ENCODE data around the gene KRT25.

The KRT25 gene, protein sequence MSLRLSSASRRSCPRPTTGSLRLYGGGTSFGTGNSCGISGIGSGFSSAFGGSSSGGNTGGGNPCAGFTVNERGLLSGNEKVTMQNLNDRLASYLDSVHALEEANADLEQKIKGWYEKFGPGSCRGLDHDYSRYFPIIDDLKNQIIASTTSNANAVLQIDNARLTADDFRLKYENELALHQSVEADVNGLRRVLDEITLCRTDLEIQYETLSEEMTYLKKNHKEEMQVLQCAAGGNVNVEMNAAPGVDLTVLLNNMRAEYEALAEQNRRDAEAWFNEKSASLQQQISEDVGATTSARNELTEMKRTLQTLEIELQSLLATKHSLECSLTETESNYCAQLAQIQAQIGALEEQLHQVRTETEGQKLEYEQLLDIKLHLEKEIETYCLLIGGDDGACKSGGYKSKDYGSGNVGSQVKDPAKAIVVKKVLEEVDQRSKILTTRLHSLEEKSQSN

DNA sequence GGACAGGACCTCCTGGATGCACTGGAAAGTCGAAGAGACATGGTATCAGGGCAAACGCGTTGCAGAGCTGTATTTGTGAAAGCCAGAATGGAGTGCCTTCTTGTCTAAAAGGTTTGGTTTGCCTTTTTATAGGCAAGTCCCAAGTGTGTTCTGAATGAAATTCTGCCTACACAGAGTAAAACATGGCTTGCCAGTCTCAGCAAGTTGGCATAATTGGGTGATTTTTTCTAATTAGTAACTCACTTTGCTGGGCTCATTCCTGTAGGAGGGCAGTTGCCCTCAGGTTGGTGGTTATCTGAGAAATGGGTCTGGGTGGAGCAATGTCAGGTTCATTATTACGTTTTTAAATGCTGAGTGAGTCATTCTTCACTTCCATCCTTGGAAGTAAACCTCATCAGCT lies at the start of gene KRT25:
Gene KRT25 (minus strand): TSS at position 101 of the 400 bp plus-strand sequence. CDS start 60 bp downstream, at position 41.
- in situ Hi-C loops (cut with MboI; ENCODE audit: low sequenced_read_pairs), result no loop called here

DNA sequence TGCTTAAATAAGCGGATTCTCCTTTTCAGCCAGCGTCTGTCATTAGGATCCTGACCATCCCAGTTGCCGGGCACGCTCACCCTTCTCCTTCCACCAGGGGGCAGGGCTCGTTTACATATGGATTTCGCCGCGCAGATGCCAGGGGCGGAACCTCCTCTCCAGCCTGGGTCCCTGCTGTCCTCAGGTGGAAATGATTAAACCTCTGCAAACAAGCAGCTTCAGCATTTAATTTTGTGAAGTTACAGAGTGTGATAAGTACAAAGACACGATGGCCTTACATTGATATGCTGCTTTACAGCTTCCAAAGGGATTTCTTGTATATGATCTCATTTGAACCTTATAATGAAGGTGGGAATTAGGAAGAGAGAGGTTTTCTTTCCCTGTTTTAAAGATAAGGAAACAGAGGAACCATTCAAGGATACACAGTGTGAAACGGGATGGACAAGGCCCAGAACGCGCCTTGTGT lies 48.5 kb upstream of the KRT25 start:
- in situ Hi-C loops (cut with MboI; ENCODE audit: low sequenced_read_pairs), result no loop called here

DNA sequence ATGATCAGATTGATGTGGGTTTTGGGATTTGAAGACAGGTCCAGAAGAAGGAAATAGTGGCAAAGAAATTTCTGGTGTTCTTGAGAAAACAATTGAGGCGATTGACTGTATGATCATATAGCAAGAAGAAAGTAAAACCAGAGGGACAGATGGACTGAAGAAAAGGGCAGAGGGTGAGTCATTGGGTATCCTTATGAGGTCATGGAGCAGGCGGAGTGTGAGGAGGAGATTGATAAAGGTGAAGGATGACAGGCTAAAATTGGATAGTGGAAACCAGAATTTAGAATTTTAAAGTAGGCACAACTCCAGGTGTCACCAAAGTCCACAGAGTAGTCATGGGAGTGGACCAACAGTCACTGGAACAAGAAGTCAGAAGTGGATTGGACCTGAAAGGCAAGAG lies 46.0 kb upstream of the KRT25 start:
- in situ Hi-C loops (cut with MboI; ENCODE audit: low sequenced_read_pairs), result no loop called here

DNA sequence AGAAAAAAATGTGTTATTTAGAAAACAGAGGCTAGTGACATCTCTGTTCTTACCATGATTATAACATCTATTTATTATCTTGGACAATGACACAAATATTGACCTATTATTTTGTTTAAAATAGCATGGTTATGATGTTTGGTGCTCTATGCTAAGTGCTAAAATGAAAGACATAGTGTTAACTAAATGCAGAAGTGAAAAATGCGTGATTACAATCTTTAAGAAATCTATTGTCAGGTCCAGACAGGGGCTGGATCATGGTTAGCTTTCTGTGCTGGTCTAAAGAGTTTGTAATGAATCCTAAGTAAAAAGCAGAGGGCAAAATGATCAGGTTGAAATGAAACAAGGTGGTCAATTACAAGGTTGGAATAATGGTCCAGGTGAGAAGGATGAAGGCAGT lies 45.2 kb upstream of the KRT25 start:
- in situ Hi-C loops (cut with MboI; ENCODE audit: low sequenced_read_pairs), result no loop called here

DNA sequence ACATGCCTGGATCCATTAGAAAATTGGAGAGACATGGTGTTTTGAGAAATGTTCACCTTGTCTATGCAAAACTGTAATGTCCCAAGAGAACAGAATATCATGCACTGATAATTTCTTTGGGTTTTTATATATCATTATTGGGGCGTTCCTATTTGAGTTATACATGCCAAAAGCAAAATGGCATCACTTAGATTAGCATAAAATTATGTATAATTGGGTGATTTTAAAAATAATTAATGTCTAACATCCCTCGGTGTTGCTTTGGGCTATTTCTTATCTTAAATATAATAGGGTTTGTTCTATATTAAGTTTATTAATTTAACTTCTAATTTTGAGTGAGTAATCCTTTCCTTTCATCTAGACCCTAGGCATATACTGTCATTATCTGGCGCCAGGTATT lies 44.7 kb upstream of the KRT25 start, which contains the start of gene KRT28:
Gene KRT28 (minus strand): TSS at position 101 of the 400 bp plus-strand sequence. CDS start 66 bp downstream, at position 35.
- in situ Hi-C loops (cut with MboI; ENCODE audit: low sequenced_read_pairs), result no loop called here

DNA sequence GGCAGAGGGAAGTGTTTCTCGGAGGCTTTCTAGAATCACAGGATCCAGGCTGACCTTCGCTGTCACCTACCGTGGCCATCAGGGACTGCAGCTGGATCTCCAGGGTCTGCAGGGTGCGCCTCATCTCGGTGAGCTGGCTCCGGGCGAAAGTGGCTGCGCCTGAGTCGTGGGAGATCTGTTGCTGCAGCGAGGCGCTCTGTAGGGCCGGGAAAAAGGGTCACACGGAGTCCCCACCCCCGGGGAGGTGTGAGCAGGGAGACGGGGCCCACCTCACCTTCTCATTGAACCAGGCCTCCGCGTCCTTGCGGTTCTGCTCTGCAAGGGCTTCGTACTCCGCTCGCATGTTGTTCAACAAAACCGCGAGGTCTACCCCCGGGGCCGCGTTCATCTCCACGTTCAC lies 41.7 kb upstream of the KRT25 start:
- in situ Hi-C loops (cut with MboI; ENCODE audit: low sequenced_read_pairs), result no loop called here

DNA sequence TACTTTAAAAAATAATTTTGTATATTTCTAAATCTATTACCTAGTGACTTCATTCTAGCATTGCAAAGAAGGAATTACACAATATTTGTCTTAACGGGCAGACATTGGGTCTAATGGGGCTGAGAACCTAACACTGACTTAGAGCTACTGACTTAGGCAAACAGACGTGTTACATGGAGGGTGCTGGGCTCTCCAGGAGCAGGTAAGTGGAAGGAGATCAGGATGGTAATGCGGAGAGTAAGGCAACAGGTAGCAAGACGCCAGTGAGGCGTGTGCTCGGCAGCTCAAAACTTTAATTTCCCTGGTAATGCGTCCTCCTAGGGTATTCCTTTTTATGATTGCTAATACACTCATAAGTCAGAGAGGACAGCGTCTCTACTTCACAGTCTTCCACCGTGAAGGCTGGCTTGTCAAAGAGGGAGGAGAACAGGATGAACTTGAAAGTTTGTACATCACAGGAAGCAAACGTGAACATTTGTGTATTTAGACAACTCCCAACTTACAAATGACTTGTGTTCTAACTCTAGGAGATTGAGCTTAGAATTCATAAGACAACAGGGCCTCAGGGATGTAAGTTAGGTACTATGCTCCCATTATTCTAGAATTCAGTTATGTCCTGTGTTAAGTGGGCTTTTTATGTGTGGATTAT lies 40.0 kb upstream of the KRT25 start:
- in situ Hi-C loops (cut with MboI; ENCODE audit: low sequenced_read_pairs), result no loop called here

DNA sequence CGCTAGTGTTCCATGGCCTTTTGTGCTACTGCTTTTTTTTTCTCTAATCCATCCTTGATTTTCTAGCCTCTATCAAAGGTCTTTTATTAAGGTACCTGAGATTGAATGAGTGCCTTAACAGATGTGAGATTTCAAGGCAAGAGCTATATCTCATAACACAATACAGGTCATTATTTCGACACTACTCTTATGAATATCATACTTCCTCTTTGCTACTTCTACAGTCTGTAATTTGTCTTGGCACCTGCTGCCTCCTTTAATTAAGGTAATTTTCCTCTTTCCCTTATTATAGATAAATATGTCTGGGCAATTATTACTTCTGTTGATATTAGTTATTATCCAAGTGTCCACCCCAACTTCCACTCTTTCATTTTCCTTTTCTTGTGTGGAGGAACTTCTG lies 39.3 kb upstream of the KRT25 start:
- in situ Hi-C loops (cut with MboI; ENCODE audit: low sequenced_read_pairs), result no loop called here

DNA sequence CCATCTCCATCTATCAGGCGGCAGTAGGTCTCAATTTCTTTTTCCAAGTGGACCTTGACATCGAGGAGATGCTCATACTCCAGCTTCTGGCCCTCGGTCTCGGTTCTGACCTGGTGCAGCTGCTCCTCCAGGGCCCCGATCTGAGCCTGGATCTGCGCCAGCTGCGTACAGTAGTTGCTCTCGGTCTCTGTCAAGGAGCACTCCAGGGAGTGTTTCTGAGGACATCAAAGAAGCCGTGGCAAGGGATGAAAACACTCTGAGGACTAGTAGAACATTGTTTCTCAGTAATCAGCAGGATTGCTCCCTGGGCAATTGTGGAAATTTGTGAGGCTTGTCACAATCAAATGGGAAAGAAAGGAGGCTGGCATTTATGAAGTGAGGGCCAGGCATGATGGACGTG lies 38.7 kb upstream of the KRT25 start:
- in situ Hi-C loops (cut with MboI; ENCODE audit: low sequenced_read_pairs), result no loop called here

DNA sequence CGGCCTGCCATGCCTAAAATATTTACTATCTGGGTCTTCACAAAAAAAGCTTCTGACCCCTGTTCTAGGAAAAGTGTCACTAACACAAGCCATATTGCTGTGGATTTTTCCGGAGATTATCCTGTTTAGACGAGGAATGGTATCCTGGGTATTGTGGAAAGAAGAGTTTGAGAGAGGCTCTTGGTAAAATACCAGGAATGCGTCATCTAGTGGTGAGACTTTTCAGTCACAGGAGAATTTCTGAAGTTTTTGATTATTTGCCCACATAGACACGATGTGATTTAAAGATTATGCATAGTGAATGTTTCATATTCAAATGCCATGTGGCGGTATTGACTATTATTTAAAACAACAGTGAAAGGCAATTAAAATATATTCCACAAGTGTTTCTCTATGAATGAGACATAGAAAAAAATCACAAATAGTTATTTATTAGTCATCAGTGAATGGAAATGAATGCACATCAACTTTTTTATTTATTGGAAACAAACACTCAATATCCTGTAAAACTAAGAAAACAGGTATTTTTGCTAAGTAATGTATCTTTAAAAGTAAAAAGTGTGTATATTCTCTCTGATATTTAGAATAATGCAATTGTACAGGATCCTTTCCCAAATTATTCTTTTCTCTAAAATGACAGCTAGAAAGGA lies 36.8 kb upstream of the KRT25 start:
- in situ Hi-C loops (cut with MboI; ENCODE audit: low sequenced_read_pairs), result no loop called here

DNA sequence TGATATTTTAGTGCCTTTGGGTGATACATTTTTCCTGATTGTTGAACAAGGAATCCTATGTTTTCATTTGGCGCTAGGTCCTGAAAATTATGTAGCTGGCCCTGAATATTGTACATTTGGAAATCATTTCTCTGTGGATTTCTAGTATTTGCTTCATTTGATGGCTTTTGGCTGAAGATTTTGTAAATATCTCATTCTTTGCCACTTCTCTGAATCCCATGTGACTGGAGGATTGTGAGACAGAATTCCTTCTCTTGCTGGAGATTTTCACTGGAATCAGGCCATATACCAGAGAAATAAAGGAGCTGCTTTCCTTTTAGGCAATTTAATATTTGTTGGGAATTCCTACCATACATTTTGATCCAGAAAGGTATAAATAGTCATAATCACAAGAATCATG lies 36.0 kb upstream of the KRT25 start:
- in situ Hi-C loops (cut with MboI; ENCODE audit: low sequenced_read_pairs), result no loop called here

DNA sequence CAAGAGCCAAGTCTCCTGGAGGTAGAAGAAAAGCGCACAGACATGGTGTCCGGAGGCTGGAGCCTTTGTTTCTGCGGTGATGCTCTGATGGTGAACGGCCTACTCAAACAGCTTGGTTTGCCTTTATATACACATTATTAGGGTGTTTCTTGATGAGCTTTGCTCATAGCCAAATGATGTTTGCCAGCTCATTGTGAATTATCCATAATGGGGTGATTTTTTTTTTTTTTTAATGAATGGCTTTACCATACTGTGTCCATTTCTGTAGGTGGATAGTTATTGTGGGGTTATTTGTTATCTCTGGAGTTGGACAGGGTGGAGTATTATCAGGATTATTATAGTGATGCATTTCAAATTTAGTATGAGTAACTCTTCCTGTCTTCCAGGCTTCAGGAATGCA lies 27.3 kb upstream of the KRT25 start, which contains the start of gene KRT27:
Gene KRT27 (minus strand): TSS at position 101 of the 400 bp plus-strand sequence. CDS start 57 bp downstream, at position 44.
- in situ Hi-C loops (cut with MboI; ENCODE audit: low sequenced_read_pairs), result no loop called here

DNA sequence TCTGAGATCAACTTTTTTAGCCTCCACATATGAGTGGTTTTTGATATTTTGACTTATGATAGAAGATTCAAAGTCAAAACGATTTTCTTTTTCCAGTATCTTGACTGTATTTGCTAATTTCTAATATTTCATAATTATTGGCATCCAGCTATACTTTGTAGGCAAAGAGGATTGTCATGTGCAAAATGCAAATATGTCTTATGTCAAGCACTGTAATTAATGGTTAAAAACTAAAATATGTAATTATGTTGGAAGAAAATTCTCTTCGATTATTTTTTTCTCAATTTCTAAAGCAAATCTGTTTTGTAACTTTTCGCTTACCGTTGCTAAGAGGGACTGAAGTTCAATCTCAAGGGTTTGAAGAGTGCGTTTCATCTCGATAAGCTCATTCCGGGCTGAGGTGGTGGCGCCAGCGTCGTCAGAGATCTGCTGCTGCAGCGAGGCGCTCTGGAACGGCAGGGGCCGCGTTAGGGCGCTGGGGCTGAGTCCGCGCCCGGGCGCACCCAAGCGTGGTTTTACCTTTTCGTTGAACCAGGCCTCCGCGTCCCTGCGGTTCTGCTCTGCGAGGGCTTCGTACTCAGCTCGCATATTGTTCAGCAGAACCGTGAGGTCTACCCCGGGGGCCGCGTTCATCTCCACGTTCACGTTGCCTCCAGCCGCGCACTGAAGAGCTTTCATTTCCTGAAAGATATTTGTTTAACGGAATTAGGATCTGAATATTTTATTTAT lies 24.2 kb upstream of the KRT25 start:
- in situ Hi-C loops (cut with MboI; ENCODE audit: low sequenced_read_pairs), result no loop called here

DNA sequence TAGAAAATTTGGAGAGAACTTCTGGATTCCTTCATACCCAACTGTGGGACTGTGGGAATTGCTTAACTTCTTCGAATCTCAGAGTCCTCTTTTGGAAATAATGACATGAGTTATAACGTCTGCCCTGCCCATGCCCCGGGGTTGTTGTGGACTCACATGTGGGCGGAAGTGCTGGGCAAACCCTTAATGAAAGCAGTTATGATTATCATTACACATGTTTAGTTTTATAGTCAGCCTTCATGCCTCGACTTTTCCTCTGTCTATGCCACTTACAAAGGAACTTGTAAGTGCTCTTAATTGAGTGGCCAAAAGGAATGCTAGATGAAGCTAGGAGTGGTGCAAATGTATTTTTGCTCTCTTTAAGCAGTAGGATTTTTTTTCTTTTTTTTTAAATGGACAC lies 23.3 kb upstream of the KRT25 start:
- in situ Hi-C loops (cut with MboI; ENCODE audit: low sequenced_read_pairs), result no loop called here

DNA sequence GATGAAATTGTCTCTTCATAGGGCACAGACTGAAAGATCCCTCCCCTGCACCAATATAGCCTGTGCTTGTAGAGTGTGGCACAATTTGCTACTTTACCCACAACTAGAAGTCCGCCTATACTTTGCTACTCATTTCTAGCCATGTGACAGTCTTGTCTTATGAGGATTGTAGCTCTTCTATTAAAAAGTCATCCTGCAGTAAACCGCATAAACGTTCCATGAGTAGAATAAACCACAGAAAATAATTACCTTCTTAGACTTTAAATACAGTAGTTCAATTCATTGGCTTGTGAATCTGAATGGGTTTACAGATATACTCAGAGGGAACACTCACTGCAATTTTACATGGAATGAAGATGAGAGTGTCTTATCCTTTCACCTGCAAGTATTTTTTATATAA lies 22.8 kb upstream of the KRT25 start:
- in situ Hi-C loops (cut with MboI; ENCODE audit: low sequenced_read_pairs), result no loop called here

DNA sequence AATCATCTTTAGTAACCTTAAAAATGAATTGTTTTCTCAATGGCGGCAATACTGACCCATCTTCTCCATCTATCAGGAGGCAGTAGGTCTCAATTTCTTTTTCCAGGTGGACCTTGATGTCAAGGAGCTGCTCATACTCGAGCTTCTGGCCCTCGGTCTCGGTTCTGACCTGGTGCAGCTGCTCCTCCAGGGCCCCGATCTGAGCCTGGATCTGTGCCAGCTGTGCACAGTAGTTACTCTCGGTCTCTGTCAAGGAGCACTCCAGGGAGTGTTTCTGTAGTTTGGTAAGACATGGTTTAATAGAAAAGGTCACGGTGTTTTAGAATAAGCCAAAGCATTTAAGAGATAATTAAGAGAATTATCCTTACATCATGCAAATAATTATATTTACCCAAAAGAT lies 22.3 kb upstream of the KRT25 start:
- in situ Hi-C loops (cut with MboI; ENCODE audit: low sequenced_read_pairs), result no loop called here

DNA sequence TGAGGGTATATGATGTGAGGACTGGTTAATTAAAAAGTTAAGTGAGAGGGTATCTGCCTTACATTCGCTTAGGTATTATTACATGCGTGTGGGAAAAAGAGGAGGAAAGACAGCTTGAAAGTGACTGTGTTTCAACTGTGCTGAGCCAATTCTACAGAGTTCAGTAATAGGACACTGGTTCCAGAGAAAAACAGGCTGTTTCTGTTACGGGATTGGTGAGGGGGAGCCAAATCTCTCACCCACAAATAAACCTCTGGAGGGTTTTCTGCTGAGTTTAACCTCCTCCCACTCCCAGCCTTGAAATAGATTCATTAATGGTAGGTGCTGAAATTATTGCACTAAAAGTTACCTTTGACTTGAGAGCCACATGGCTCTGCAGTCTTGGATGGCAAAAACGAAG lies 20.8 kb upstream of the KRT25 start:
- in situ Hi-C loops (cut with MboI; ENCODE audit: low sequenced_read_pairs), result no loop called here

DNA sequence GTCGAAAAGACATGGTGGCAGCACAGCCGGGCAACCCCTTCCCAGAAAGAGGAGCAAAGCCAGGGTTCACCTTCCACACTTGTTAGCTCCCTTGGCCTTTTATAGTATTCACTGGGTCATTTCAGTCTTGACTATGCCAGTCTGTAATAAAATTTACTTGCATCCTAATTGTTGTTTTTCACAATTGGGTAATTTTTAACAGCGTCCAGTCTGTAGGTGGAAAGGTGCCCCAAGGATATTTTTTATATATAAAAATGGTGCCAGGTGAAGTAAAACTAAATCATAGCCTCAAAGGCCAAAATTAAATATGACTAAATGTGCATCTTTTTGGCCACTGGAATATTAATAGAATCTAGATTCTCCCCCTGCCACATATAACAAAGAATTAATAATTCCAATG lies 17.0 kb upstream of the KRT25 start, which contains the start of gene KRT26:
Gene KRT26 (minus strand): TSS at position 101 of the 400 bp plus-strand sequence. CDS start 88 bp downstream, at position 13.
- in situ Hi-C loops (cut with MboI; ENCODE audit: low sequenced_read_pairs), result no loop called here

DNA sequence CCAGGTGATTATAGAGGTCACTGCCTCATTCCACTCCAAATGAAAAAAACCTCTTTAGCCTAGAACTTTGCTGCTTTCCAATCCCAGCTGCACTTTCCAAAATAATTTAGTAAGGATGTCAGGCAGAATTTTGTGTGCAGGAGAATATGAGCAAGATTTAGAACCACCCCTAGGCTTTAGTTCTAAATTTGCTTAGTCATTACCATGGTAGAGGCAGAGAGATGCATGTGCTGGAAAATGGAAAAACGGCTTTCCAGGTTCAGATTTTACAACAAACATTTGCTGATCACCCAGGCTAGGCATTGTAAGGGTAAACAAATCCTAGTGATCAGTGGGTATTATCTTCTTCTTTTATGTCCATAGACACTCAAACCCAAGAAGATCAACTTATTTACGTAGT lies 10.5 kb upstream of the KRT25 start:
- in situ Hi-C loops (cut with MboI; ENCODE audit: low sequenced_read_pairs), result no loop called here

DNA sequence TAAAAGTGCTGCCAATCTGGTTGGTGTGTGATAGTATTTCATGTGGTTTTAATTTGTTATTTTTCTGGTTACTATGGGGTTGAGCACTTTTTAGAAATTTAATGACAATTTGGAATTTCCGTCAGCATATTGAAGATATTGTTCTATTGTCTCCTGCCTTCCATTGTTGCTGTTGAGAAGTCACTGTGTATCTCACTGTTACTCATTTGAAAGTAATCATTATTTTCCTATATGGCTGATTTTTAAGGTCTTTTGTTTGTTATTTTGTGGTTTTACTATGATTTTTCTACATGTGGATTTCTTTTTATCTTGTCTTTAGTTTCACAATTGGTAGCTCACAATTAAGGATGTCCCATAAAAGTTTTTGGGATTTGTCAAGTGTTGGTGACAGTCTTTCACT lies 8.6 kb upstream of the KRT25 start:
- in situ Hi-C loops (cut with MboI; ENCODE audit: low sequenced_read_pairs), result no loop called here
